Activated naive CD4-positive, alpha-beta T cell treated with anti-CD3 and anti-CD28 coated beads, Interleukin-2, amount 50 U/mL, for 16 hours (primary cell): ENCODE results near the gene PDE4D.
"Not testable (repeated sequence)": the region's sequence is repeated elsewhere in the genome, so short reads cannot be mapped to it uniquely, and the experiment has no call there.

Experiments used
- DNase-seq: peaks from one replicate; pipeline ENCODE4 v3.0.0-alpha.2; 2020

Gene PDE4D

GRCh38 chr5:59394956-59395355 lies 498.6 kb downstream of the PDE4D start:
- not testable (repeated sequence) for DNase-seq

- no peak for DNase-seq
Measured at GRCh38 chr5:59393585-59394420, 499.7 kb downstream of the PDE4D start.

- no peak for DNase-seq
Measured at GRCh38 chr5:59391576-59391975, 501.9 kb downstream of the PDE4D start.

- DNase-seq = no peak
Measured at GRCh38 chr5:59390989-59391388, 502.5 kb downstream of the PDE4D start.

- DNase-seq = no peak
Measured at GRCh38 chr5:59390074-59390659, 503.4 kb downstream of the PDE4D start.

- no peak for DNase-seq
Measured at GRCh38 chr5:59387127-59387526, 506.4 kb downstream of the PDE4D start.

- DNase-seq = no peak
Measured at GRCh38 chr5:59385700-59386099, 507.8 kb downstream of the PDE4D start.

GRCh38 chr5:59380350-59380951 lies 513.1 kb downstream of the PDE4D start:
- no peak for DNase-seq

GRCh38 chr5:59374036-59374435 lies 519.5 kb downstream of the PDE4D start:
- DNase-seq = not testable (repeated sequence)

GRCh38 chr5:59371525-59372127 lies 521.9 kb downstream of the PDE4D start:
- no peak for DNase-seq

GRCh38 chr5:59368951-59369350 lies 524.6 kb downstream of the PDE4D start:
- no peak for DNase-seq

GRCh38 chr5:59367791-59368394 lies 525.6 kb downstream of the PDE4D start:
- peak; percentile 38 for DNase-seq

- DNase-seq = no peak
Measured at GRCh38 chr5:59366784-59367183, 526.7 kb downstream of the PDE4D start.

- no peak for DNase-seq
Measured at GRCh38 chr5:59362438-59362837, 531.1 kb downstream of the PDE4D start.

- no peak for DNase-seq
Measured at GRCh38 chr5:59361454-59361853, 532.1 kb downstream of the PDE4D start.

- DNase-seq = no peak
Measured at GRCh38 chr5:59360130-59360555, 533.4 kb downstream of the PDE4D start.

GRCh38 chr5:59358005-59358861 lies 535.3 kb downstream of the PDE4D start:
- no peak for DNase-seq

GRCh38 chr5:59357381-59357977 lies 536.0 kb downstream of the PDE4D start:
- no peak for DNase-seq

GRCh38 chr5:59356813-59357380 lies 536.6 kb downstream of the PDE4D start:
- DNase-seq = no peak

GRCh38 chr5:59354811-59355210 lies 538.7 kb downstream of the PDE4D start:
- DNase-seq = no peak

- DNase-seq = no peak
Measured at GRCh38 chr5:59354274-59354673, 539.3 kb downstream of the PDE4D start.
